Measurements from ENCODE around the gene RANBP9.

RANBP9 gene

GRCh38 chr6:13725570-13725969, 13.9 kb upstream of the RANBP9 start:
- no peak for DNase-seq (ENCODE audit: low read depth)
- H3K4me3 ChIP-seq (ENCODE audit: low read depth, low read length) = no peak overlapping the region
- TF ChIP-seq CTCF (IDR thresholded peaks at IDR 0.05; ENCODE audit: low read depth, low read length) (no peak), MAX (IDR thresholded peaks at IDR 0.05; ENCODE audit: low read depth, low read length) (no peak), POLR2A (IDR thresholded peaks at IDR 0.05; ENCODE audit: extremely low read depth, insufficient read length) (no peak), MYC (IDR thresholded peaks at IDR 0.05; ENCODE audit: low read depth, low read length) (no peak)

DNA sequence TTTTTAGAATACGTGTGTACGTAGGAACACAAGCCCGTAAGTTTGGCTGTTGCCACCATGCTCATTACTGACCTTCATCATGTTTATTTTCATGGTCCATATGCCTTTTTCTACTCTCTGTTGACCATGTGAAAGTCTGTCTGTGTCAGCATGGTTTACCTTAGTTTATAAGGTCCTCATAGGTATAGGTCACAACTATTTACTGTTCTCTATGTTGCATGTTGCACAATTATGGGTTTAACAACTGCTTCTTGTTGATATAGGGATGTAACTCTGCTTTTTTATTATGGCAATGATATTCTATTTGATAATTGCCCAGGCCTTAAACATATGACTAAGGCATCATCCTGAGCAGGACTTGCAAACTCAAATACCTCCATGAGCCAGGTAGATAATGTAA, 13.4 kb upstream of the RANBP9 start:
- no peak for DNase-seq (ENCODE audit: low read depth)
- H3K4me3 ChIP-seq (ENCODE audit: low read depth, low read length) = no peak overlapping the region
- TF ChIP-seq MAX (IDR thresholded peaks at IDR 0.05; ENCODE audit: low read depth, low read length) = no peak
- TF ChIP-seq CTCF (IDR thresholded peaks at IDR 0.05; ENCODE audit: low read depth, low read length) = no peak
- no peak for TF ChIP-seq MYC (IDR thresholded peaks at IDR 0.05; ENCODE audit: low read depth, low read length)
- TF ChIP-seq POLR2A (IDR thresholded peaks at IDR 0.05; ENCODE audit: extremely low read depth, insufficient read length) = no peak

DNA sequence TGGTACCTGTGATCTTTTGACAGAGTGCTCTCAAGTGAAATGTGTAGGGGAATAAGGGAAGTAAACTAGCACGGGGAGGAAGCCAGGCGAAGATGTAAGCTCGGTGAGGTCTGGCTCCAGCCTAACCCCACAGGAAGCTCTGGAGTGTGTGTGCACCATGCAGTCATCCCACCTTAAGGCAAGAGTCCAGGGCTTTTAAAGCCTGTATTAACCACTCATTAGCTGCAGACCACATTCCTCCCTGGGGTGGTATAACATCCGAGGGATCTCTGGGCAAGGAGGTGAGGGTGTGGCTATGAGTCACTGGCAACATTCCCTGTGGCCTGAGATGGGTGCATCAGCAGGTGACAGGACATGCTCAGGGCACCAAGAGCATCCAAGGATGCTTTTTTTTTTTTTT, 12.5 kb upstream of the RANBP9 start:
- peak; percentile 66 for DNase-seq (ENCODE audit: low read depth)
- H3K4me3 ChIP-seq (ENCODE audit: low read depth, low read length) = no peak overlapping the region

GRCh38 chr6:13722880-13723279, 11.2 kb upstream of the RANBP9 start:
- no peak overlapping the region for H3K4me3 ChIP-seq (ENCODE audit: low read depth, low read length)
- no peak for DNase-seq (ENCODE audit: low read depth)
- TF ChIP-seq MAX (IDR thresholded peaks at IDR 0.05; ENCODE audit: low read depth, low read length) (no peak), CTCF (IDR thresholded peaks at IDR 0.05; ENCODE audit: low read depth, low read length) (no peak), MYC (IDR thresholded peaks at IDR 0.05; ENCODE audit: low read depth, low read length) (no peak), POLR2A (IDR thresholded peaks at IDR 0.05; ENCODE audit: extremely low read depth, insufficient read length) (no peak)

More for the DNA sequence above, 12.5 kb upstream of the RANBP9 start:
- TF ChIP-seq POLR2A (IDR thresholded peaks at IDR 0.05; ENCODE audit: extremely low read depth, insufficient read length) (no peak), CTCF (IDR thresholded peaks at IDR 0.05; ENCODE audit: low read depth, low read length) (no peak), MYC (IDR thresholded peaks at IDR 0.05; ENCODE audit: low read depth, low read length) (no peak), MAX (IDR thresholded peaks at IDR 0.05; ENCODE audit: low read depth, low read length) (no peak)

DNA sequence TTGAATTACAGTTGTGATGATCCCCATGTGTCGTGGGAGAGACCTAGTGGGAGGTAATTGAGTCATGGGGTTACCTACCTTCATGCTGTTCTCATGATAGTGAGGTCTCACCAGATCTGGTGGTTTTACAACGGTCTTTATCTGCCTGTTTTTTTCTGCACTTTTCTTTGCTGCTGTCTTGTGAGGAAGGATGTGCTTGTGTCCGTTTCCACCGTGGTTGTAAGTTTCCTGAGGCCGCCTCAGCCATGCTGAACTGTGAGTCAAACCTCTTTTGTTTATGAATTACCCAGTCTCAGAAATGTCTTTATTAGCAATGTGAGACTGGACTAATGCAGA, 6.5 kb upstream of the RANBP9 start:
- no peak for DNase-seq (ENCODE audit: low read depth)
- no peak overlapping the region for H3K4me3 ChIP-seq (ENCODE audit: low read depth, low read length)
- TF ChIP-seq POLR2A (IDR thresholded peaks at IDR 0.05; ENCODE audit: extremely low read depth, insufficient read length) = no peak
- no peak for TF ChIP-seq MYC (IDR thresholded peaks at IDR 0.05; ENCODE audit: low read depth, low read length)
- no peak for TF ChIP-seq CTCF (IDR thresholded peaks at IDR 0.05; ENCODE audit: low read depth, low read length)
- no peak for TF ChIP-seq MAX (IDR thresholded peaks at IDR 0.05; ENCODE audit: low read depth, low read length)

GRCh38 chr6:13716955-13717295, 5.3 kb upstream of the RANBP9 start:
- no peak for DNase-seq (ENCODE audit: low read depth)
- no peak overlapping the region for H3K4me3 ChIP-seq (ENCODE audit: low read depth, low read length)
- TF ChIP-seq MYC (IDR thresholded peaks at IDR 0.05; ENCODE audit: low read depth, low read length) = no peak
- no peak for TF ChIP-seq POLR2A (IDR thresholded peaks at IDR 0.05; ENCODE audit: extremely low read depth, insufficient read length)
- TF ChIP-seq CTCF (IDR thresholded peaks at IDR 0.05; ENCODE audit: low read depth, low read length) = no peak
- no peak for TF ChIP-seq MAX (IDR thresholded peaks at IDR 0.05; ENCODE audit: low read depth, low read length)
